HepG2 (cell line): ENCODE data around the gene RPS28. TPM values are rescaled to one million over a fixed set of nuclear protein-coding genes. Genes with fewer than 3 reads are reported as not detected.

Source experiments
- ELF3 ChIP-seq: IDR thresholded peaks from 2 replicates; pipeline ENCODE4 v1.6.1; 2016; ENCODE audit warnings: missing genetic modification reagents, missing compliant biosample characterization
- FOSL2 ChIP-seq: sonication (generic); formaldehyde crosslinking; IDR thresholded peaks from 2 replicates; pipeline ENCODE4 v1.4.0; 2020; ENCODE audit warnings: missing genetic modification reagents
- GABPA ChIP-seq, 2 experiments: IDR thresholded peaks; 2 replicates each; pipeline ENCODE4 v1.6.1; 2011 to 2016; ENCODE audit warnings: low read depth in 2 of 2, low read length in 1 of 2, missing biosample characterization in 1 of 2, missing genetic modification characterization in 1 of 2
- GATAD2A ChIP-seq: IDR thresholded peaks from 2 replicates; pipeline ENCODE4 v1.6.1; 2016
- KLF11 ChIP-seq: IDR thresholded peaks from 2 replicates; pipeline ENCODE4 v1.6.1; 2016; ENCODE audit warnings: missing compliant biosample characterization
- NFAT5 ChIP-seq: sonication (generic); formaldehyde crosslinking; IDR thresholded peaks from 2 replicates; pipeline ENCODE4 v1.4.0; 2020; ENCODE audit warnings: missing genetic modification reagents
- NR2C2 ChIP-seq: sonication (generic); formaldehyde crosslinking; IDR thresholded peaks from 2 replicates; pipeline ENCODE4 v1.4.0; 2020; ENCODE audit warnings: missing genetic modification reagents, mild to moderate bottlenecking, moderate library complexity, borderline replicate concordance
- PAWR ChIP-seq: sonication (generic); formaldehyde crosslinking; IDR thresholded peaks from 2 replicates; pipeline ENCODE4 v1.4.0; 2020; ENCODE audit warnings: missing genetic modification reagents, mild to moderate bottlenecking, borderline replicate concordance
- PRMT3 ChIP-seq: sonication (generic); formaldehyde crosslinking; IDR thresholded peaks from 2 replicates; pipeline ENCODE4 v1.8.1; 2022; ENCODE audit warnings: low read depth, mild to moderate bottlenecking, moderate library complexity, missing genetic modification reagents, borderline replicate concordance
- RNF219 ChIP-seq: sonication (generic); formaldehyde crosslinking; IDR thresholded peaks from 2 replicates; pipeline ENCODE4 v1.5.0; 2020; ENCODE audit warnings: mild to moderate bottlenecking, missing genetic modification reagents
- SCMH1 ChIP-seq: sonication (generic); formaldehyde crosslinking; IDR thresholded peaks from 2 replicates; pipeline ENCODE4 v1.9.0; 2021; ENCODE audit warnings: missing genetic modification reagents, mild to moderate bottlenecking, borderline replicate concordance
- SP2 ChIP-seq: sonication (generic); formaldehyde crosslinking; IDR thresholded peaks from 2 replicates; pipeline ENCODE4 v1.5.1; 2020; ENCODE audit warnings: mild to moderate bottlenecking, missing genetic modification reagents
- U2AF2 ChIP-seq: fragments of 200-400 bp; formaldehyde crosslinking; IDR thresholded peaks from 2 replicates; pipeline ENCODE4 v1.6.1; 2017; ENCODE audit warnings: low read depth, mild to moderate bottlenecking, low read length
- ZNF329 ChIP-seq: sonication (generic); formaldehyde crosslinking; IDR thresholded peaks from 2 replicates; pipeline ENCODE4 v1.9.0; 2021; ENCODE audit warnings: low read depth, mild to moderate bottlenecking, missing genetic modification reagents
- polyA plus RNA-seq, 8 experiments: library from polyadenylated mRNA; depleted of rRNA in 3 of 8; stranded (reverse) in 7 of 8; unstranded in 1 of 8; fragments of >200 nt; fragmentation: Illumina TruSeq in 4 of 8; extraction: Trizol in 4 of 8; gene quantifications; 2 replicates each; pipeline versions ENCODE4 v1.2.1 to v1.2.3, GENCODE V29; 2011 to 2016; ENCODE audit warnings: low read depth in 4 of 8, missing spikeins in 1 of 8, mixed read lengths in 1 of 8; ENCODE audit not compliant: insufficient read depth in 1 of 8
- total RNA-seq, 5 experiments: library from RNA; depleted of rRNA; stranded (reverse); fragments of >200 nt; fragmentation: Illumina TruSeq; extraction: Trizol; gene quantifications; 2 replicates each; pipeline ENCODE4 v1.2.3, GENCODE V29; 2016; ENCODE audit warnings: low read depth in 1 of 5
- TF ChIP-seq, protein P1 (sequence below): sonication (generic); formaldehyde crosslinking; IDR thresholded peaks from 2 replicates; pipeline ENCODE4 v1.5.0; 2020; ENCODE audit warnings: missing genetic modification reagents
- TF ChIP-seq, protein P2 (sequence below): sonication (generic); formaldehyde crosslinking; IDR thresholded peaks from 2 replicates; pipeline ENCODE4 v1.5.0; 2020; ENCODE audit warnings: mild to moderate bottlenecking, missing genetic modification reagents, borderline replicate concordance

RPS28 gene
- total and polyA plus RNA-seq, 2 of the 13 experiments (the other 11 are each of a cell fraction or from before 2014, with no cell fraction given) = 281 to 545 TPM

DNA sequence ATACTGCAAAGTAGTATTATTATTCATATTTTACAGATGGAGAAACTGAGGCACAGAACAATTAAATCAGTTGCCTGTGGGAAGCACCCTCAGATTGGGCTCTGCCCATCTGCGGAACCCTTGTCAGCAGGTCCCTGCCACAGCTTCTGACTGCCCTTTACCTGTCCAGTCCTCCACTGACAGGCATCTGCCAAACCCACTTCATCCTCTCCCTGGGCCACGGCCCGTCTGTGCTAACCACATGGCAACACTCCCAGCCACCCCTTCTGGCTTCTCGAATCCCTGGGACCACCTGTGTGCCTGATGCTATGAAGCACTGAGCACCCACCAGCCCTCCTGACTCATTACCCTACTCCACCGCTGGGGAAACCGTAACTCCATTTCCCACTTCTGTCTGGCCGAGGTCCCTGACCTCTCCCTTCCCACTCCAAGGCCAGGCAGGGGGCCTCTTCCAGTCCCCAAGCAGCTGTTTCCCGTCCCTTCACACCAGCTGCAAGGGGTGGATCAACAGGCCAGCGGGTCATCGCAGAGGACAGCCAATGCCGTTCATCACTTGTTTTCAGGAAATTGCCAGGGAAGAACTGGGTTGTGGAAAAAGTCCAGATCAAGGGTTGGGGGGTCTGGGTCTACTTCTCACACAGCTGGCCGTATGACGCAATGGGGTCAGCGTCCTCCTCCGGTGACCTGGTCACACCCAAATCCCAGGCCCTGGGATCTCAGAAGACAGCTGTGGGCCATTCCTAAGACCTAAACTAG is 19.2 kb downstream of the RPS28 start (continued):
- TF ChIP-seq ZNF329 (CRISPR knock-in tag) = no peak
- peak; percentile 60; the same call in 1 of the 2 replicates for TF ChIP-seq NR2C2 (CRISPR knock-in tag)
- no peak for TF ChIP-seq PAWR
- no peak for TF ChIP-seq PRMT3
- no peak for TF ChIP-seq GABPA (IDR thresholded peaks at IDR 0.05; ENCODE audit: low read depth, low read length)
- TF ChIP-seq GABPA (CRISPR knock-in tag; IDR thresholded peaks at IDR 0.05; ENCODE audit: low read depth) = peak; percentile 32; the same call in 1 of the 2 replicates
- no peak for TF ChIP-seq FOSL2 (CRISPR knock-in tag)
- TF ChIP-seq, protein P1, sequence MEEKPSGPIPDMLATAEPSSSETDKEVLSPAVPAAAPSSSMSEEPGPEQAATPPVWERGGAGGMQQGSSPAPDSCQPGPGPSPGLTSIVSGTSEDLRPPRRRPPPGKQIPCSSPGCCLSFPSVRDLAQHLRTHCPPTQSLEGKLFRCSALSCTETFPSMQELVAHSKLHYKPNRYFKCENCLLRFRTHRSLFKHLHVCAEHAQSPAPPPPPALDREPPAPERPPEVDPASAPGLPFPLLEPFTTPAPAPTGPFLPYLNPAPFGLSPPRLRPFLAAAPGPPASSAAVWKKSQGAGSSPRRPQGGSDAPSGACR (CRISPR knock-in tag) = no peak
- TF ChIP-seq GATAD2A (CRISPR knock-in tag) = peak; percentile 39
- no peak for TF ChIP-seq U2AF2
- no peak for TF ChIP-seq NFAT5 (CRISPR knock-in tag)
- TF ChIP-seq, protein P2, sequence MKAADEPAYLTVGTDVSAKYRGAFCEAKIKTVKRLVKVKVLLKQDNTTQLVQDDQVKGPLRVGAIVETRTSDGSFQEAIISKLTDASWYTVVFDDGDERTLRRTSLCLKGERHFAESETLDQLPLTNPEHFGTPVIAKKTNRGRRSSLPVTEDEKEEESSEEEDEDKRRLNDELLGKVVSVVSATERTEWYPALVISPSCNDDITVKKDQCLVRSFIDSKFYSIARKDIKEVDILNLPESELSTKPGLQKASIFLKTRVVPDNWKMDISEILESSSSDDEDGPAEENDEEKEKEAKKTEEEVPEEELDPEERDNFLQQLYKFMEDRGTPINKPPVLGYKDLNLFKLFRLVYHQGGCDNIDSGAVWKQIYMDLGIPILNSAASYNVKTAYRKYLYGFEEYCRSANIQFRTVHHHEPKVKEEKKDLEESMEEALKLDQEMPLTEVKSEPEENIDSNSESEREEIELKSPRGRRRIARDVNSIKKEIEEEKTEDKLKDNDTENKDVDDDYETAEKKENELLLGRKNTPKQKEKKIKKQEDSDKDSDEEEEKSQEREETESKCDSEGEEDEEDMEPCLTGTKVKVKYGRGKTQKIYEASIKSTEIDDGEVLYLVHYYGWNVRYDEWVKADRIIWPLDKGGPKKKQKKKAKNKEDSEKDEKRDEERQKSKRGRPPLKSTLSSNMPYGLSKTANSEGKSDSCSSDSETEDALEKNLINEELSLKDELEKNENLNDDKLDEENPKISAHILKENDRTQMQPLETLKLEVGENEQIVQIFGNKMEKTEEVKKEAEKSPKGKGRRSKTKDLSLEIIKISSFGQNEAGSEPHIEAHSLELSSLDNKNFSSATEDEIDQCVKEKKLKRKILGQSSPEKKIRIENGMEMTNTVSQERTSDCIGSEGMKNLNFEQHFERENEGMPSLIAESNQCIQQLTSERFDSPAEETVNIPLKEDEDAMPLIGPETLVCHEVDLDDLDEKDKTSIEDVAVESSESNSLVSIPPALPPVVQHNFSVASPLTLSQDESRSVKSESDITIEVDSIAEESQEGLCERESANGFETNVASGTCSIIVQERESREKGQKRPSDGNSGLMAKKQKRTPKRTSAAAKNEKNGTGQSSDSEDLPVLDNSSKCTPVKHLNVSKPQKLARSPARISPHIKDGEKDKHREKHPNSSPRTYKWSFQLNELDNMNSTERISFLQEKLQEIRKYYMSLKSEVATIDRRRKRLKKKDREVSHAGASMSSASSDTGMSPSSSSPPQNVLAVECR (CRISPR knock-in tag) = peak; percentile 41; the same call in 1 of the 2 replicates
- no peak for TF ChIP-seq SCMH1 (CRISPR knock-in tag)
- TF ChIP-seq SP2 (CRISPR knock-in tag) = no peak
- TF ChIP-seq ELF3 (CRISPR knock-in tag) = no peak
- no peak for TF ChIP-seq RNF219 (CRISPR knock-in tag)
- TF ChIP-seq KLF11 = no peak
